Measurements from ENCODE around the gene NTN1. TPM values are rescaled to one million over a fixed set of nuclear protein-coding genes. Genes with fewer than 3 reads are reported as not detected.

The NTN1 gene
- total RNA-seq, 2 experiments from 2014 or later = not detected

GRCh38 chr17:9166788-9167187 lies 145.5 kb downstream of the NTN1 start:
- H2AFZ ChIP-seq (ENCODE audit: low read length) = no peak overlapping the region
- H3K4me2 ChIP-seq (ENCODE audit: low read length) = no peak overlapping the region
- H3K4me3 ChIP-seq (ENCODE audit: low read depth, low read length, poor library complexity, severe bottlenecking) = no peak overlapping the region
- TF ChIP-seq EZH2phosphoT487 (IDR thresholded peaks at IDR 0.05; ENCODE audit: borderline replicate concordance, low read depth, low read length) (no peak), CTCF (conservative IDR thresholded peaks at IDR 0.05; ENCODE audit: low read length) (no peak)
- CTCF ChIA-PET (ENCODE audit: unreplicated experiment) = no interaction called here
- intact Hi-C loops (cut with micrococcal nuclease; ENCODE audit: unreplicated experiment) = no loop called here
- no peak overlapping the region for H3K27ac ChIP-seq (ENCODE audit: low read depth, low read length, poor library complexity, severe bottlenecking)
- BruUV-seq (replicated peaks) = no TSS peak
- H3K79me2 ChIP-seq (ENCODE audit: insufficient read depth, low read depth, low read length) = no peaks in the 10 kb centered on the region
- H3K9me2 ChIP-seq (ENCODE audit: insufficient read depth, low read length) = no peaks in the 10 kb centered on the region
- H3K9me3 ChIP-seq (ENCODE audit: low read length) = no peaks in the 10 kb centered on the region
- POLR2A ChIA-PET = interaction anchor here (0.7 kb wide), 1 partner anchor 276 kb away, joined by 3 read pairs; no protein-coding TSS in a partner anchor
- DNase-seq (ENCODE audit: low spot score) = no peak
- H3K4me1 ChIP-seq (ENCODE audit: insufficient read depth, low read length, poor library complexity, severe bottlenecking) = no peaks in the 10 kb centered on the region
- H4K20me1 ChIP-seq (ENCODE audit: insufficient read depth, low read length) = no peaks in the 10 kb centered on the region
- H3K36me3 ChIP-seq (ENCODE audit: insufficient read depth, low read length) = no peaks in the 10 kb centered on the region

- no peaks in the 10 kb centered on the region for H3K36me3 ChIP-seq (ENCODE audit: insufficient read depth, low read length)
- CTCF ChIA-PET (ENCODE audit: unreplicated experiment) = no interaction called here
- POLR2A ChIA-PET = no interaction called here
These were observed 146.1 kb downstream of the NTN1 start for GRCh38 chr17:9167379-9167778.

GRCh38 chr17:9169116-9169515 lies 147.8 kb downstream of the NTN1 start:
- Histone ChIP-seq H3K4me2 (ENCODE audit: low read length) (no peak overlapping the region), H3K9me3 (ENCODE audit: low read length) (no peaks in the 10 kb centered on the region), H3K4me3 (ENCODE audit: low read depth, low read length, poor library complexity, severe bottlenecking) (no peak overlapping the region), H3K27ac (ENCODE audit: low read depth, low read length, poor library complexity, severe bottlenecking) (no peak overlapping the region), H4K20me1 (ENCODE audit: insufficient read depth, low read length) (no peaks in the 10 kb centered on the region), H3K9me2 (ENCODE audit: insufficient read depth, low read length) (no peaks in the 10 kb centered on the region), H3K4me1 (ENCODE audit: insufficient read depth, low read length, poor library complexity, severe bottlenecking) (no peaks in the 10 kb centered on the region), H3K79me2 (ENCODE audit: insufficient read depth, low read depth, low read length) (no peaks in the 10 kb centered on the region), H3K36me3 (ENCODE audit: insufficient read depth, low read length) (no peaks in the 10 kb centered on the region), H2AFZ (ENCODE audit: low read length) (no peak overlapping the region)
- TF ChIP-seq CTCF (conservative IDR thresholded peaks at IDR 0.05; ENCODE audit: low read length) = no peak
- TF ChIP-seq EZH2phosphoT487 (IDR thresholded peaks at IDR 0.05; ENCODE audit: borderline replicate concordance, low read depth, low read length) = no peak
- no peak for DNase-seq (ENCODE audit: low spot score)
- ChIA-PET POLR2A (no interaction called here), CTCF (ENCODE audit: unreplicated experiment) (no interaction called here)
- intact Hi-C loops (cut with micrococcal nuclease; ENCODE audit: unreplicated experiment) = no loop called here
- BruUV-seq (replicated peaks) = no TSS peak

More at GRCh38 chr17:9167379-9167778, 146.1 kb downstream of the NTN1 start:
- Histone ChIP-seq H3K9me2 (ENCODE audit: insufficient read depth, low read length) (no peaks in the 10 kb centered on the region), H3K4me2 (ENCODE audit: low read length) (no peak overlapping the region), H2AFZ (ENCODE audit: low read length) (no peak overlapping the region), H4K20me1 (ENCODE audit: insufficient read depth, low read length) (no peaks in the 10 kb centered on the region), H3K27ac (ENCODE audit: low read depth, low read length, poor library complexity, severe bottlenecking) (no peak overlapping the region), H3K4me1 (ENCODE audit: insufficient read depth, low read length, poor library complexity, severe bottlenecking) (no peaks in the 10 kb centered on the region), H3K4me3 (ENCODE audit: low read depth, low read length, poor library complexity, severe bottlenecking) (no peak overlapping the region), H3K79me2 (ENCODE audit: insufficient read depth, low read depth, low read length) (no peaks in the 10 kb centered on the region), H3K9me3 (ENCODE audit: low read length) (no peaks in the 10 kb centered on the region)
- no peak for DNase-seq (ENCODE audit: low spot score)
- intact Hi-C loops (cut with micrococcal nuclease; ENCODE audit: unreplicated experiment) = no loop called here
- BruUV-seq (replicated peaks) = no TSS peak
- TF ChIP-seq EZH2phosphoT487 (IDR thresholded peaks at IDR 0.05; ENCODE audit: borderline replicate concordance, low read depth, low read length) (no peak), CTCF (conservative IDR thresholded peaks at IDR 0.05; ENCODE audit: low read length) (no peak)

All from OCI-LY7 (cell line).